CD14-positive monocyte (primary cell): ENCODE data around the gene TMEM94. TPM values are rescaled to one million over a fixed set of nuclear protein-coding genes. Genes with fewer than 3 reads are reported as not detected.

Experiments
- DNase-seq, 3 donors: peaks; one replicate each; pipeline ENCODE4 v3.0.0-alpha.2; 2011 to 2022
- H2AFZ ChIP-seq: 2 replicates; pipeline ENCODE4 v1.6.0; 2012; ENCODE audit warnings: mild to moderate bottlenecking, low read depth, low read length, inconsistent platforms; ENCODE audit not compliant: insufficient read depth, poor library complexity, severe bottlenecking
- H3K27ac ChIP-seq, 2 donors: 1 replicate in 1 of 2; 2 replicates in 1 of 2; pipeline ENCODE4 v1.5.1; 2012 to 2013; ENCODE audit warnings: low read length in 2 of 2, control low read depth in 1 of 2, inconsistent platforms in 1 of 2, low read depth in 1 of 2, mild to moderate bottlenecking in 1 of 2
- H3K27me3 ChIP-seq, 2 donors: one replicate each; pipeline versions ENCODE4 v1.6.0 to v1.6.1; 2011 to 2013; ENCODE audit warnings: low read length in 2 of 2; ENCODE audit not compliant: control insufficient read depth in 2 of 2, insufficient read depth in 2 of 2
- H3K36me3 ChIP-seq, 2 donors: replicated peaks in 1 of 2; 1 replicate in 1 of 2; 2 replicates in 1 of 2; pipeline versions ENCODE4 v1.5.1 to v1.6.1; 2012 to 2013; ENCODE audit warnings: low read length in 2 of 2, control low read depth in 1 of 2, inconsistent platforms in 1 of 2, mild to moderate bottlenecking in 1 of 2; ENCODE audit not compliant: insufficient read depth in 2 of 2, control insufficient read depth in 1 of 2
- H3K4me1 ChIP-seq, 2 donors: 1 replicate in 1 of 2; 2 replicates in 1 of 2; pipeline versions ENCODE4 v1.5.1 to v1.6.1; 2012 to 2013; ENCODE audit warnings: low read length in 2 of 2, control low read depth in 1 of 2, inconsistent platforms in 1 of 2, mild to moderate bottlenecking in 1 of 2, moderate library complexity in 1 of 2; ENCODE audit not compliant: insufficient read depth in 2 of 2, control insufficient read depth in 1 of 2
- H3K4me2 ChIP-seq: replicated peaks from 2 replicates; pipeline ENCODE3; 2012; ENCODE audit warnings: low read length, moderate library complexity, mild to moderate bottlenecking; ENCODE audit not compliant: poor library complexity, severe bottlenecking; ENCODE audit errors: extremely low read depth
- H3K4me3 ChIP-seq, 3 experiments: fragments of 200-600 bp in 1 of 3; sonication (generic) in 1 of 3; replicated peaks in 1 of 3; 1 replicate in 2 of 3; 2 replicates in 1 of 3; pipeline ENCODE4 v1.5.1; 2011 to 2013; ENCODE audit warnings: low read length in 3 of 3, mild to moderate bottlenecking in 3 of 3, control low read depth in 2 of 3, low read depth in 2 of 3, inconsistent platforms in 1 of 3, moderate library complexity in 1 of 3
- H3K79me2 ChIP-seq: 2 replicates; pipeline ENCODE4 v1.6.0; 2012; ENCODE audit warnings: mild to moderate bottlenecking, control low read depth, inconsistent platforms, low read length, moderate library complexity; ENCODE audit not compliant: insufficient read depth
- H3K9ac ChIP-seq: 2 replicates; pipeline ENCODE4 v1.6.0; 2017; ENCODE audit warnings: low read length, mild to moderate bottlenecking; ENCODE audit not compliant: insufficient read depth, poor library complexity, severe bottlenecking
- H3K9me3 ChIP-seq, 2 donors: replicated peaks in 1 of 2; 1 replicate in 1 of 2; 2 replicates in 1 of 2; pipeline versions ENCODE4 v1.5.1 to v1.6.1; 2012 to 2013; ENCODE audit warnings: low read length in 2 of 2, control low read depth in 1 of 2; ENCODE audit not compliant: control insufficient read depth in 1 of 2, insufficient read depth in 1 of 2
- H4K20me1 ChIP-seq: 2 replicates; pipeline ENCODE4 v1.6.0; 2012; ENCODE audit warnings: mild to moderate bottlenecking, low read length, control low read depth, moderate library complexity; ENCODE audit not compliant: insufficient read depth
- H3K27ac Mint-ChIP-seq, 7 donors: one replicate each; pipeline ENCODE4 v1.8.0; 2020; ENCODE audit warnings: mild to moderate bottlenecking in 7 of 7, mixed read lengths in 7 of 7, moderate library complexity in 6 of 7, inconsistent platforms in 2 of 7
- H3K27me3 Mint-ChIP-seq, 3 donors: one replicate each; pipeline ENCODE4 v1.8.0; 2021 to 2022; ENCODE audit warnings: low read depth in 3 of 3, mild to moderate bottlenecking in 3 of 3, mixed read lengths in 3 of 3, moderate library complexity in 3 of 3, inconsistent platforms in 1 of 3
- H3K36me3 Mint-ChIP-seq, 2 donors: one replicate each; pipeline ENCODE4 v1.8.0; 2020; ENCODE audit warnings: mixed read lengths in 2 of 2, inconsistent platforms in 1 of 2, mild to moderate bottlenecking in 1 of 2
- H3K4me1 Mint-ChIP-seq: one replicate; pipeline ENCODE4 v1.8.0; 2020; ENCODE audit warnings: mild to moderate bottlenecking, mixed read lengths
- H3K4me3 Mint-ChIP-seq, 2 donors: one replicate each; pipeline ENCODE4 v1.8.0; 2020; ENCODE audit warnings: mild to moderate bottlenecking in 2 of 2, mixed read lengths in 2 of 2, moderate library complexity in 1 of 2
- H3K9me3 Mint-ChIP-seq, 7 donors: one replicate each; pipeline ENCODE4 v1.8.0; 2020 to 2022; ENCODE audit warnings: mixed read lengths in 7 of 7, mild to moderate bottlenecking in 6 of 7, moderate library complexity in 6 of 7, inconsistent platforms in 2 of 7
- CTCF ChIP-seq: fragments of 200-600 bp; IDR thresholded peaks from one replicate; pipeline ENCODE4 v1.8.0; 2022; ENCODE audit warnings: antibody characterized with exemption, mild to moderate bottlenecking
- WGBS: methylation state at CpG from one replicate; pipeline ENCODE4 v1.1.5; 2013; ENCODE audit warnings: missing lambda C conversion rate; ENCODE audit not compliant: insufficient coverage; 5-methylcytosine and 5-hydroxymethylcytosine counted together
- intact Hi-C, 2 donors: fragments of 100-400 bp; cut with micrococcal nuclease; formaldehyde crosslinking; loops; one replicate each; pipeline versions ENCODE4 v1.15.0 to v1.15.1; 2023
- polyA plus RNA-seq, 3 donors: library from polyadenylated mRNA; depleted of rRNA in 1 of 3; unstranded in 2 of 3; stranded (reverse) in 1 of 3; fragments of 300-500 nt in 2 of 3; fragments of >200 nt in 1 of 3; fragmentation: Illumina TruSeq in 2 of 3; gene quantifications; 1 replicate in 2 of 3; 2 replicates in 1 of 3; pipeline ENCODE4 v1.2.3, GENCODE V29; 2012 to 2021

Gene TMEM94
- polyA plus RNA-seq, 3 donors, result 7.2 to 129 (median 8.4) TPM

DNA sequence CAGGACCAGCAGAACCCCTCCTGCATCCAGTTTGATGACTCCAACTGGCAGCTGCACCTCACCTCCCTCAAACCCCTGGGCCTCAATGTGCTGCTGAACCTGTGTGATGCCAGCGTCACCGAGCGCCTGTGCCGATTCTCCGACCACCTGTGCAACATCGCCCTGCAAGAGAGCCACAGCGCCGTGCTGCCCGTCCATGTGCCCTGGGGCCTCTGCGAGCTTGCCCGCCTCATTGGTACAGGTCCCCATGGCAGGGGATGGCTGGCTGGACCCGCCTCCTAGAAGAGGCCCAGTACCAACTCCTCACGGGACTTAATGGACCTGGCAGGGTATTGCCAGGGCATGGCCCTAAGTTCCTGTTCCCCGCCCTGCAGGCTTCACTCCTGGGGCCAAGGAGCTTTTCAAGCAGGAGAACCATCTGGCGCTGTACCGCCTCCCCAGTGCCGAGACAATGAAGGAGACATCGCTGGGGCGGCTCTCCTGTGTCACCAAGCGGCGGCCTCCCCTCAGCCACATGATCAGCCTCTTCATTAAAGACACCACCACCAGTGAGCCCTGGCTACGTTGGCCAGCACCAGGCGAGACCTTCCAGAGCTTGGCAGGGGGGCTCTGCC lies 36.2 kb downstream of the TMEM94 start:
- no peak for TF ChIP-seq CTCF
- peak overlapping the region in 2 of 7 donors; percentile 23 to 73 for H3K27ac Mint-ChIP-seq

GRCh38 chr17:75493476-75494129 lies 37.2 kb downstream of the TMEM94 start:
- TF ChIP-seq CTCF, result no peak
- Histone ChIP-seq H3K9ac (no peak overlapping the region), H3K79me2 (no peaks in the 10 kb centered on the region), H4K20me1 (no peaks in the 10 kb centered on the region), H3K4me1 (no peaks in the 10 kb centered on the region), H3K36me3 (peaks cover 74 to 88% of the 10 kb centered on the region in 2 donors), H3K9me3 (no peaks in the 10 kb centered on the region), H3K4me2 (no peak overlapping the region), H3K27ac (no peak overlapping the region), H3K27me3 (no peaks in the 10 kb centered on the region), H2AFZ (no peak overlapping the region), H3K4me3 (no peak overlapping the region)
- H3K27me3 Mint-ChIP-seq, result peaks cover 0 to 2% (median under 1%) of the 10 kb centered on the region in 3 donors
- no peak for DNase-seq
- peaks cover 70 to 93% of the 10 kb centered on the region in 2 donors for H3K36me3 Mint-ChIP-seq
- no peak overlapping the region for H3K4me3 Mint-ChIP-seq
- intact Hi-C loops, result no loop called here
- H3K4me1 Mint-ChIP-seq, result peaks cover 15% of the 10 kb centered on the region
- H3K9me3 Mint-ChIP-seq, result no peaks in the 10 kb centered on the region
- H3K27ac Mint-ChIP-seq, result no peak overlapping the region
- 98% methylated on average over 20 of the region's 23 CpGs for WGBS

More for the DNA sequence above, 36.2 kb downstream of the TMEM94 start:
- H3K9me3 ChIP-seq, result no peaks in the 10 kb centered on the region
- DNase-seq, result no peak
- peaks cover 5% of the 10 kb centered on the region for H3K79me2 ChIP-seq
- WGBS, result 95% methylated on average over 23 of the region's 23 CpGs
- H3K4me2 ChIP-seq, result no peak overlapping the region
- peaks cover 71 to 79% of the 10 kb centered on the region in 2 donors for H3K36me3 ChIP-seq
- H3K27me3 ChIP-seq, result no peaks in the 10 kb centered on the region
- Mint-ChIP-seq H3K27me3 (peaks cover 0 to 2% (median 0%) of the 10 kb centered on the region in 3 donors), H3K4me1 (peaks cover 12% of the 10 kb centered on the region), H3K9me3 (no peaks in the 10 kb centered on the region), H3K36me3 (peaks cover 60 to 87% of the 10 kb centered on the region in 2 donors), H3K4me3 (no peak overlapping the region)
- intact Hi-C loops, result no loop called here
- H3K9ac ChIP-seq, result no peak overlapping the region
- H3K27ac ChIP-seq, result no peak overlapping the region
- H4K20me1 ChIP-seq, result no peaks in the 10 kb centered on the region
- H2AFZ ChIP-seq, result no peak overlapping the region
- no peak overlapping the region for H3K4me3 ChIP-seq
- H3K4me1 ChIP-seq, result peaks cover 7% of the 10 kb centered on the region in 2 donors
